B cell (primary cell): ENCODE results near the gene ENDOU. TPM values are rescaled to one million over a fixed set of nuclear protein-coding genes. Genes with fewer than 3 reads are reported as not detected.

Experiments
- ATAC-seq: fragments of 200-7000 bp; cut with Tn5 transposase; one replicate; pipeline ENCODE4 v1.10.0; 2021; ENCODE audit warnings: low read depth, mild to moderate bottlenecking, moderate number of reproducible peaks, moderate library complexity
- CTCF ChIA-PET: fragments of 350-600 bp; sonication (Branson Sonifier 250); formaldehyde crosslinking; loops from one replicate; lab custom pipeline; 2021; ENCODE audit warnings: antibody characterized with exemption, inconsistent platforms; lab: Charles Lee
- POLR2A ChIA-PET: fragments of 350-600 bp; sonication (Branson Sonifier 250); formaldehyde crosslinking; loops from one replicate; lab custom pipeline; 2021; ENCODE audit warnings: antibody characterized with exemption; lab: Charles Lee
- DNase-seq: peaks from one replicate; pipeline ENCODE4 v3.0.0; 2013
- H2AFZ ChIP-seq: 2 replicates; pipeline ENCODE4 v1.6.1; 2012; ENCODE audit warnings: mild to moderate bottlenecking, low read depth, low read length; ENCODE audit not compliant: insufficient read depth, poor library complexity, severe bottlenecking
- H3K27ac ChIP-seq, 2 donors: 1 replicate in 1 of 2; 2 replicates in 1 of 2; pipeline ENCODE4 v1.5.1; 2012 to 2013; ENCODE audit warnings: low read length in 2 of 2, mild to moderate bottlenecking in 2 of 2, moderate library complexity in 1 of 2
- H3K27me3 ChIP-seq, 4 experiments: fragments of 200-600 bp in 1 of 4; sonication (generic) in 1 of 4; replicated peaks in 1 of 4; 1 replicate in 2 of 4; 2 replicates in 2 of 4; pipeline versions ENCODE4 v1.6.1 to v1.7.0; 2013 to 2016; ENCODE audit warnings: low read length in 3 of 4, mild to moderate bottlenecking in 2 of 4, mixed read lengths in 1 of 4, moderate library complexity in 1 of 4; ENCODE audit not compliant: insufficient read depth in 4 of 4, control insufficient read depth in 3 of 4; ENCODE audit errors: control extremely low read depth in 1 of 4
- H3K36me3 ChIP-seq, 2 experiments: replicated peaks in 1 of 2; 1 replicate in 1 of 2; 2 replicates in 1 of 2; pipeline versions ENCODE4 v1.6.1 to v1.7.1; 2013; ENCODE audit warnings: low read length in 1 of 2; ENCODE audit not compliant: insufficient read depth in 2 of 2, control insufficient read depth in 1 of 2; ENCODE audit errors: control extremely low read depth in 1 of 2, extremely low read depth in 1 of 2
- H3K4me1 ChIP-seq, 2 donors: fragments of 200-600 bp in 1 of 2; sonication (generic) in 1 of 2; 1 replicate in 1 of 2; 2 replicates in 1 of 2; pipeline versions ENCODE4 v1.5.1 to v1.6.1; 2013 to 2017; ENCODE audit warnings: low read length in 2 of 2; ENCODE audit not compliant: control insufficient read depth in 2 of 2, insufficient read depth in 2 of 2
- H3K4me2 ChIP-seq: replicated peaks from 2 replicates; pipeline ENCODE3; 2012; ENCODE audit warnings: mild to moderate bottlenecking, low read depth, low read length; ENCODE audit not compliant: poor library complexity, severe bottlenecking
- H3K4me3 ChIP-seq, 5 experiments: fragments of 200-600 bp in 1 of 5; sonication (generic) in 1 of 5; 1 replicate in 3 of 5; 2 replicates in 2 of 5; pipeline versions ENCODE4 v1.5.1 to v1.7.0; 2011 to 2016; ENCODE audit warnings: low read length in 4 of 5, mild to moderate bottlenecking in 4 of 5, low read depth in 2 of 5, control low read depth in 1 of 5, moderate library complexity in 1 of 5; ENCODE audit not compliant: insufficient read depth in 1 of 5; ENCODE audit errors: control extremely low read depth in 1 of 5, extremely low read depth in 1 of 5
- H3K79me2 ChIP-seq: fragments of 200-600 bp; sonication (generic); one replicate; pipeline ENCODE4 v1.6.0; 2016; ENCODE audit warnings: low read length; ENCODE audit not compliant: control insufficient read depth, insufficient read depth
- H3K9ac ChIP-seq: fragments of 200-600 bp; sonication (generic); 2 replicates; pipeline ENCODE4 v1.6.1; 2017; ENCODE audit warnings: mild to moderate bottlenecking, low read length, moderate library complexity
- H3K9me3 ChIP-seq, 3 donors: one replicate each; pipeline versions ENCODE4 v1.6.1 to v1.7.1; 2013; ENCODE audit warnings: low read length in 2 of 3; ENCODE audit not compliant: control insufficient read depth in 2 of 3, insufficient read depth in 1 of 3; ENCODE audit errors: control extremely low read depth in 1 of 3
- H4K20me1 ChIP-seq: 2 replicates; pipeline ENCODE4 v1.6.0; 2012; ENCODE audit warnings: mild to moderate bottlenecking, low read length; ENCODE audit not compliant: insufficient read depth, control insufficient read depth, poor library complexity, severe bottlenecking
- H3K27ac Mint-ChIP-seq: one replicate; pipeline ENCODE4 v1.8.0; 2021; ENCODE audit warnings: mixed read lengths
- H3K27me3 Mint-ChIP-seq: one replicate; pipeline ENCODE4 v1.8.0; 2021; ENCODE audit warnings: mixed read lengths
- H3K4me1 Mint-ChIP-seq: one replicate; pipeline ENCODE4 v1.8.0; 2021; ENCODE audit warnings: mixed read lengths
- H3K4me3 Mint-ChIP-seq: one replicate; pipeline ENCODE4 v1.8.0; 2021; ENCODE audit warnings: mixed read lengths
- H3K9me3 Mint-ChIP-seq: one replicate; pipeline ENCODE4 v1.8.0; 2022; ENCODE audit warnings: mixed read lengths; ENCODE audit not compliant: insufficient read depth
- CTCF ChIP-seq: fragments of 200-600 bp; IDR thresholded peaks from one replicate; pipeline ENCODE4 v1.8.0; 2022; ENCODE audit warnings: antibody characterized with exemption, mild to moderate bottlenecking
- EZH2 ChIP-seq: IDR thresholded peaks from 2 replicates; pipeline ENCODE4 v1.6.1; 2012; ENCODE audit warnings: borderline replicate concordance, low read depth, mild to moderate bottlenecking, moderate library complexity, low read length; ENCODE audit not compliant: insufficient read depth, poor library complexity, severe bottlenecking
- WGBS: methylation state at CpG from one replicate; pipeline ENCODE4 v1.1.5; 2013; ENCODE audit warnings: missing lambda C conversion rate; ENCODE audit not compliant: insufficient coverage; 5-methylcytosine and 5-hydroxymethylcytosine counted together
- intact Hi-C: fragments of 100-400 bp; cut with micrococcal nuclease; formaldehyde crosslinking; loops from one replicate; pipeline ENCODE4 v1.10.0; 2022
- polyA plus RNA-seq: library from polyadenylated mRNA; depleted of rRNA; stranded (reverse); fragments of >200 nt; gene quantifications from 2 replicates; pipeline ENCODE4 v1.2.3, GENCODE V29; 2012
- total RNA-seq, 2 donors: library from RNA; stranded (reverse); fragments of 120-200 nt in 1 of 2; gene quantifications; 1 replicate in 1 of 2; 2 replicates in 1 of 2; pipeline versions ENCODE4 v1.2.3 to v1.2.4, GENCODE V29; 2013 to 2022

The ENDOU gene
- total and polyA plus RNA-seq, 2 donors (not counting 1 experiment from before 2014, with no cell fraction given): 0.03 TPM; not detected in 1

GRCh38 chr12:47733142-47733541 is 7.9 kb upstream of the ENDOU start:
- H3K4me2 ChIP-seq: no peak overlapping the region
- WGBS: 96% methylated on average over 4 of the region's 4 CpGs
- no peak overlapping the region for H3K4me3 Mint-ChIP-seq
- TF ChIP-seq CTCF (no peak), EZH2 (no peak)
- DNase-seq (no peak), ATAC-seq (no peak)
- H3K4me1 ChIP-seq: peaks cover 0 to under 1% of the 10 kb centered on the region in 2 donors
- H3K9ac ChIP-seq: no peak overlapping the region
- H3K27ac Mint-ChIP-seq: no peak overlapping the region
- no peaks in the 10 kb centered on the region for H3K9me3 ChIP-seq
- H3K9me3 Mint-ChIP-seq: no peaks in the 10 kb centered on the region
- H4K20me1 ChIP-seq: no peaks in the 10 kb centered on the region
- no peaks in the 10 kb centered on the region for H3K27me3 ChIP-seq
- H2AFZ ChIP-seq: no peak overlapping the region
- intact Hi-C loops: no loop called here
- H3K4me1 Mint-ChIP-seq: peaks cover under 1% of the 10 kb centered on the region
- no peak overlapping the region for H3K27ac ChIP-seq
- no peaks in the 10 kb centered on the region for H3K79me2 ChIP-seq
- H3K4me3 ChIP-seq: no peak overlapping the region
- no peaks in the 10 kb centered on the region for H3K36me3 ChIP-seq
- ChIA-PET CTCF (interaction anchor here (1.1 to 11.6 kb wide), 8 partner anchors 9 to 106 kb away, joined by 3 to 130 read pairs (median 5); partner anchors contain the start of gene RAPGEF3), POLR2A (no interaction called here)
- no peaks in the 10 kb centered on the region for H3K27me3 Mint-ChIP-seq

GRCh38 chr12:47732504-47732903 is 7.2 kb upstream of the ENDOU start:
- Histone ChIP-seq H3K36me3 (no peaks in the 10 kb centered on the region), H3K4me1 (no peaks in the 10 kb centered on the region), H3K4me3 (no peak overlapping the region), H3K4me2 (no peak overlapping the region), H3K9ac (no peak overlapping the region), H3K27ac (no peak overlapping the region), H3K27me3 (no peaks in the 10 kb centered on the region), H2AFZ (no peak overlapping the region), H3K79me2 (no peaks in the 10 kb centered on the region), H4K20me1 (no peaks in the 10 kb centered on the region), H3K9me3 (no peaks in the 10 kb centered on the region)
- Mint-ChIP-seq H3K4me3 (no peak overlapping the region), H3K27me3 (no peaks in the 10 kb centered on the region), H3K27ac (no peak overlapping the region), H3K9me3 (no peaks in the 10 kb centered on the region), H3K4me1 (no peaks in the 10 kb centered on the region)
- ATAC-seq: no peak
- TF ChIP-seq EZH2: no peak
- TF ChIP-seq CTCF: no peak
- intact Hi-C loops: no loop called here
- POLR2A ChIA-PET: no interaction called here
- CTCF ChIA-PET: interaction anchor here (1.1 to 11.6 kb wide), 6 partner anchors 10 to 103 kb away, joined by 3 to 130 read pairs (median 12); partner anchors contain the start of gene RAPGEF3
- WGBS: no CpG with 5 or more reads among the region's 2 CpGs
- no peak for DNase-seq
